HCT116 (cell line): ENCODE data around the gene SLC8A1. TPM values are rescaled to one million over a fixed set of nuclear protein-coding genes. Genes with fewer than 3 reads are reported as not detected.

ENCODE experiments used
- ATAC-seq: fragments of 200-7000 bp; cut with Tn5 transposase; 2 replicates; pipeline ENCODE4 v1.9.1; 2020; ENCODE audit warnings: mild to moderate bottlenecking, moderate library complexity
- BruUV-seq: library from RNA; stranded (reverse); fragments of 400-500 nt; replicated peaks from 2 replicates; lab custom pipeline; 2021; lab: Mats Ljungman, UMichigan
- CTCF ChIA-PET: fragments of 300-600 bp; sonication (Branson Sonifier 250); formaldehyde crosslinking; loops from one replicate; lab custom pipeline; 2021; ENCODE audit warnings: antibody characterized with exemption; lab: Charles Lee
- POLR2A ChIA-PET: fragments of 300-600, 350-600 bp; sonication (Branson Sonifier 250); formaldehyde crosslinking; loops from one replicate; lab custom pipeline; 2021; ENCODE audit warnings: antibody characterized with exemption; lab: Charles Lee
- RAD21 ChIA-PET, 2 experiments: fragments of 300-600 bp; sonication (Branson Sonifier 250); formaldehyde crosslinking; loops; one replicate each; lab custom pipeline; 2023; ENCODE audit warnings: low total read pairs in 2 of 2; ENCODE audit not compliant: uncharacterized antibody in 2 of 2, unreplicated experiment in 2 of 2, low non-redundant PET in 1 of 2; lab: Charles Lee
- DNase-seq: peaks from one replicate; pipeline ENCODE4 v3.0.0-alpha.2; 2010; ENCODE audit warnings: low read depth, low spot score
- H2AFZ ChIP-seq: fragments of 200-600 bp; shearing (Covaris generic), sonication (generic); 2 replicates; pipeline ENCODE4 v1.6.1; 2017; ENCODE audit warnings: low read depth, mixed run types, mixed read lengths, antibody characterized with exemption, low read length; ENCODE audit not compliant: poor library complexity, severe bottlenecking
- H3K27ac ChIP-seq: 2 replicates; pipeline ENCODE4 v1.5.1; 2012; ENCODE audit warnings: low read depth, low read length
- H3K27me3 ChIP-seq: fragments of 200-600 bp; sonication (generic); 2 replicates; pipeline ENCODE4 v1.6.1; 2016; ENCODE audit warnings: mixed run types, low read length, mixed read lengths; ENCODE audit not compliant: insufficient read depth
- H3K36me3 ChIP-seq, 2 experiments: fragments of 200-500 bp in 1 of 2; fragments of 200-600 bp in 1 of 2; sonication (Bioruptor generic) in 1 of 2; sonication (generic) in 1 of 2; 2 replicates each; pipeline versions ENCODE4 v1.5.1 to v1.6.1; 2014 to 2016; ENCODE audit warnings: low read length in 2 of 2, inconsistent platforms in 1 of 2, mixed read lengths in 1 of 2, mixed run types in 1 of 2; ENCODE audit not compliant: insufficient read depth in 2 of 2, control insufficient read depth in 1 of 2
- H3K4me1 ChIP-seq, 2 experiments: fragments of 200-600 bp in 1 of 2; sonication (generic) in 1 of 2; 2 replicates each; pipeline versions ENCODE4 v1.5.1 to v1.6.1; 2012 to 2017; ENCODE audit warnings: low read length in 2 of 2, inconsistent platforms in 1 of 2, mild to moderate bottlenecking in 1 of 2, mixed read lengths in 1 of 2, mixed run types in 1 of 2, moderate library complexity in 1 of 2; ENCODE audit not compliant: insufficient read depth in 2 of 2, control insufficient read depth in 1 of 2
- H3K4me2 ChIP-seq: fragments of 200-600 bp; sonication (generic); 2 replicates; pipeline ENCODE4 v1.6.1; 2017; ENCODE audit warnings: mixed run types, low read length, mixed read lengths
- H3K4me3 ChIP-seq, 2 experiments: fragments of 200-600 bp in 1 of 2; sonication (generic) in 1 of 2; replicated peaks in 1 of 2; 2 replicates each; pipeline ENCODE4 v1.5.1; 2011 to 2016; ENCODE audit warnings: low read length in 2 of 2, control low read depth in 1 of 2, low read depth in 1 of 2, mild to moderate bottlenecking in 1 of 2, mixed read lengths in 1 of 2, mixed run types in 1 of 2
- H3K79me2 ChIP-seq: fragments of 200-600 bp; sonication (generic); 2 replicates; pipeline ENCODE4 v1.6.1; 2017; ENCODE audit warnings: mild to moderate bottlenecking, mixed run types, low read length, moderate library complexity, mixed read lengths; ENCODE audit not compliant: insufficient read depth
- H3K9ac ChIP-seq: fragments of 200-600 bp; sonication (generic); 2 replicates; pipeline ENCODE4 v1.6.1; 2016; ENCODE audit warnings: low read length, mixed read lengths
- H3K9me2 ChIP-seq: fragments of 200-600 bp; sonication (generic), shearing (Covaris generic); 2 replicates; pipeline ENCODE4 v1.6.1; 2017; ENCODE audit warnings: mixed run types, mild to moderate bottlenecking, moderate library complexity; ENCODE audit not compliant: insufficient read depth
- H3K9me3 ChIP-seq, 2 experiments: fragments of 200-500 bp in 1 of 2; fragments of 200-600 bp in 1 of 2; sonication (Bioruptor generic) in 1 of 2; sonication (generic) in 1 of 2; 2 replicates each; pipeline ENCODE4 v1.6.1; 2014 to 2017; ENCODE audit warnings: low read length in 2 of 2, mixed read lengths in 2 of 2, inconsistent platforms in 1 of 2, low read depth in 1 of 2, mild to moderate bottlenecking in 1 of 2, mixed run types in 1 of 2, moderate library complexity in 1 of 2; ENCODE audit not compliant: control insufficient read depth in 1 of 2, insufficient read depth in 1 of 2
- H4K20me1 ChIP-seq: fragments of 200-600 bp; sonication (generic), shearing (Covaris generic); 2 replicates; pipeline ENCODE4 v1.6.1; 2017; ENCODE audit warnings: mixed run types, mild to moderate bottlenecking, moderate library complexity; ENCODE audit not compliant: insufficient read depth
- CBX3 ChIP-seq: IDR thresholded peaks from 2 replicates; pipeline ENCODE4 v1.6.1; 2012; ENCODE audit warnings: low read depth
- CEBPB ChIP-seq: IDR thresholded peaks from 2 replicates; pipeline ENCODE4 v1.6.1; 2012; ENCODE audit warnings: low read depth
- EGR1 ChIP-seq: IDR thresholded peaks from 2 replicates; pipeline ENCODE4 v1.6.1; 2012; ENCODE audit warnings: low read depth
- ELF1 ChIP-seq: IDR thresholded peaks from 2 replicates; pipeline ENCODE4 v1.6.1; 2012; ENCODE audit warnings: low read depth, borderline replicate concordance
- EZH2 ChIP-seq: fragments of 200-600 bp; sonication (generic); IDR thresholded peaks from 2 replicates; pipeline ENCODE4 v1.6.1; 2017; ENCODE audit warnings: antibody characterized with exemption, mixed run types
- EZH2phosphoT487 ChIP-seq: fragments of 200-600 bp; IDR thresholded peaks from 2 replicates; pipeline ENCODE4 v1.6.1; 2018; ENCODE audit warnings: antibody characterized with exemption, borderline replicate concordance
- FOSL1 ChIP-seq: IDR thresholded peaks from 2 replicates; pipeline ENCODE4 v1.6.1; 2012; ENCODE audit warnings: low read depth
- JUND ChIP-seq: IDR thresholded peaks from 2 replicates; pipeline ENCODE4 v1.6.1; 2012
- POLR2A ChIP-seq: IDR thresholded peaks from 2 replicates; pipeline ENCODE4 v1.7.0; 2011; ENCODE audit warnings: borderline replicate concordance; ENCODE audit not compliant: insufficient read depth, insufficient read length; ENCODE audit errors: extremely low read depth
- RAD21 ChIP-seq: IDR thresholded peaks from 2 replicates; pipeline ENCODE4 v1.6.1; 2012; ENCODE audit warnings: low read depth, mild to moderate bottlenecking
- REST ChIP-seq: IDR thresholded peaks from 2 replicates; pipeline ENCODE4 v1.6.1; 2012; ENCODE audit warnings: low read depth
- SIN3A ChIP-seq: IDR thresholded peaks from 2 replicates; pipeline ENCODE4 v1.6.1; 2012; ENCODE audit warnings: low read depth
- SP1 ChIP-seq: IDR thresholded peaks from 2 replicates; pipeline ENCODE4 v1.6.1; 2012; ENCODE audit warnings: low read depth
- SRF ChIP-seq: IDR thresholded peaks from 2 replicates; pipeline ENCODE4 v1.6.1; 2012; ENCODE audit warnings: low read depth
- YY1 ChIP-seq: IDR thresholded peaks from 2 replicates; pipeline ENCODE4 v1.6.1; 2011; ENCODE audit warnings: low read length, low read depth, moderate library complexity, mild to moderate bottlenecking; ENCODE audit not compliant: insufficient replicate concordance; ENCODE audit errors: extremely low read depth
- ZFX ChIP-seq: fragments of 450-650 bp; IDR thresholded peaks from 2 replicates; pipeline ENCODE4 v1.6.1; 2017
- ZNF274 ChIP-seq: fragments of 200-500 bp; sonication (Bioruptor generic); IDR thresholded peaks from 2 replicates; pipeline ENCODE4 v1.6.1; 2014; ENCODE audit warnings: mild to moderate bottlenecking, low read depth, low read length, inconsistent platforms
- intact Hi-C: fragments of 100-400 bp; cut with micrococcal nuclease; formaldehyde crosslinking; loops from 2 replicates; pipeline ENCODE4 v1.10.0; 2022
- total RNA-seq: library from RNA; stranded (reverse); gene quantifications from one replicate; pipeline ENCODE4 v1.2.1, GENCODE V29; 2021; ENCODE audit not compliant: unreplicated experiment
- TF ChIP-seq, protein P1 (sequence below): IDR thresholded peaks from 2 replicates; pipeline ENCODE4 v1.6.1; 2012
- TF ChIP-seq, protein P2 (sequence below): IDR thresholded peaks from 2 replicates; pipeline ENCODE4 v1.6.1; 2012
- TF ChIP-seq, protein P3 (sequence below): IDR thresholded peaks from 2 replicates; pipeline ENCODE4 v1.6.1; 2011; ENCODE audit warnings: mild to moderate bottlenecking, low read length, moderate library complexity; ENCODE audit not compliant: insufficient replicate concordance; ENCODE audit errors: extremely low read depth

The SLC8A1 gene
- total RNA-seq, 1 experiment from 2014 or later = 0.07 TPM

DNA sequence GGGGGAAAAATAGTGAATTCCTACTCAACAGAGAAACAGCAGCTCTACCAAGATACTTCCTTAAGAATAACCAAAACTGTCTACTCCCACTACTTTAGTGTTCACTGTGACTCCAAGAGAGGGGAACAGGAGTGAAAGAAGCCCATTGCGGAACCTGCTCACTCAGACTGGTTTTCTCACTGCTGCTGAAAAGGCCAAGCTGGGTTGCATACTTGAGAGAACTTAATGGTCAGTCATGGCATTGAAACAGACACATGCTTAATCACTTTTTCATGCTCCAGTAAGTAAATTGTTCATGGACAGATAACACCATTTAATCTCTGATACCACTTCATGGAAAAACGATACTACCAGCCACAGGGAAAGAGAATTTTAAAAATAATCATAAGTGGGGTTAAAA, 35.7 kb upstream of the SLC8A1 start:
- ChIA-PET POLR2A (no interaction called here), RAD21 (no interaction called here)
- H3K36me3 ChIP-seq = no peaks in the 10 kb centered on the region
- ATAC-seq (no peak), DNase-seq (no peak)
- H3K4me1 ChIP-seq = no peaks in the 10 kb centered on the region
- BruUV-seq = no TSS peak
- no peaks in the 10 kb centered on the region for H4K20me1 ChIP-seq
- intact Hi-C loops = loop anchor here (2.0 to 5.0 kb wide), 2 partner anchors 575 to 1295 kb away; no protein-coding TSS in a partner anchor
- no peaks in the 10 kb centered on the region for H3K9me2 ChIP-seq
- H3K27me3 ChIP-seq = peaks cover 3% of the 10 kb centered on the region; the same call in 1 of the 2 replicates
- H3K9me3 ChIP-seq = no peaks in the 10 kb centered on the region
- no peak overlapping the region for H2AFZ ChIP-seq
- no peak overlapping the region for H3K4me3 ChIP-seq
- H3K4me2 ChIP-seq = no peak overlapping the region
- no peak for TF ChIP-seq EGR1
- TF ChIP-seq SP1 = no peak
- no peak for TF ChIP-seq POLR2A
- TF ChIP-seq FOSL1 = no peak
- TF ChIP-seq CBX3 = no peak
- TF ChIP-seq, protein P1, sequence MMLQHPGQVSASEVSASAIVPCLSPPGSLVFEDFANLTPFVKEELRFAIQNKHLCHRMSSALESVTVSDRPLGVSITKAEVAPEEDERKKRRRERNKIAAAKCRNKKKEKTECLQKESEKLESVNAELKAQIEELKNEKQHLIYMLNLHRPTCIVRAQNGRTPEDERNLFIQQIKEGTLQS = no peak
- TF ChIP-seq, protein P2, sequence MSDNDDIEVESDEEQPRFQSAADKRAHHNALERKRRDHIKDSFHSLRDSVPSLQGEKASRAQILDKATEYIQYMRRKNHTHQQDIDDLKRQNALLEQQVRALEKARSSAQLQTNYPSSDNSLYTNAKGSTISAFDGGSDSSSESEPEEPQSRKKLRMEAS = no peak
- no peak for TF ChIP-seq EZH2
- TF ChIP-seq EZH2phosphoT487 = no peak
- TF ChIP-seq JUND = no peak
- no peak for TF ChIP-seq SIN3A
- TF ChIP-seq ELF1 = no peak
- TF ChIP-seq RAD21 = no peak
- TF ChIP-seq ZNF274 = no peak
- TF ChIP-seq YY1 = no peak
- no peak for TF ChIP-seq ZFX
- no peak for TF ChIP-seq CEBPB
- no peak for TF ChIP-seq REST
- no peak for TF ChIP-seq SRF
- TF ChIP-seq, protein P3, sequence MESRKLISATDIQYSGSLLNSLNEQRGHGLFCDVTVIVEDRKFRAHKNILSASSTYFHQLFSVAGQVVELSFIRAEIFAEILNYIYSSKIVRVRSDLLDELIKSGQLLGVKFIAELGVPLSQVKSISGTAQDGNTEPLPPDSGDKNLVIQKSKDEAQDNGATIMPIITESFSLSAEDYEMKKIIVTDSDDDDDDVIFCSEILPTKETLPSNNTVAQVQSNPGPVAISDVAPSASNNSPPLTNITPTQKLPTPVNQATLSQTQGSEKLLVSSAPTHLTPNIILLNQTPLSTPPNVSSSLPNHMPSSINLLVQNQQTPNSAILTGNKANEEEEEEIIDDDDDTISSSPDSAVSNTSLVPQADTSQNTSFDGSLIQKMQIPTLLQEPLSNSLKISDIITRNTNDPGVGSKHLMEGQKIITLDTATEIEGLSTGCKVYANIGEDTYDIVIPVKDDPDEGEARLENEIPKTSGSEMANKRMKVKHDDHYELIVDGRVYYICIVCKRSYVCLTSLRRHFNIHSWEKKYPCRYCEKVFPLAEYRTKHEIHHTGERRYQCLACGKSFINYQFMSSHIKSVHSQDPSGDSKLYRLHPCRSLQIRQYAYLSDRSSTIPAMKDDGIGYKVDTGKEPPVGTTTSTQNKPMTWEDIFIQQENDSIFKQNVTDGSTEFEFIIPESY = no peak
- TF ChIP-seq, all 23 proteins: peak for 0
- H3K9ac ChIP-seq = no peak overlapping the region
- H3K27ac ChIP-seq = no peak overlapping the region
- H3K79me2 ChIP-seq = no peaks in the 10 kb centered on the region
- CTCF ChIA-PET = interaction anchor here (0.7 to 2.4 kb wide), 11 partner anchors 8 to 1211 kb away, joined by 3 to 8 read pairs (median 4); no protein-coding TSS in a partner anchor
